Lower lobe of right lung (tissue), 2 donors: Measurements from ENCODE around the gene MTCP1. TPM values are rescaled to one million over a fixed set of nuclear protein-coding genes. Genes with fewer than 3 reads are reported as not detected.
A peak's percentile ranks its signal among the peaks of the same experiment; 100 is the strongest.

Experiments
- ATAC-seq, 2 donors: fragments of 200-7000 bp; cut with Tn5 transposase; one replicate each; pipeline ENCODE4 v1.9.1; 2020 to 2022; ENCODE audit warnings: mild to moderate bottlenecking in 2 of 2, moderate library complexity in 2 of 2
- DNase-seq: peaks from one replicate; pipeline ENCODE4 v3.0.0-alpha.2; 2020
- H3K27ac ChIP-seq: fragments of 200-600 bp; one replicate; pipeline ENCODE4 v1.8.0; 2022
- H3K27me3 ChIP-seq: fragments of 200-600 bp; one replicate; pipeline ENCODE4 v1.8.0; 2022; ENCODE audit warnings: low read depth
- H3K36me3 ChIP-seq: fragments of 200-600 bp; one replicate; pipeline ENCODE4 v1.8.0; 2022; ENCODE audit warnings: mild to moderate bottlenecking
- H3K4me1 ChIP-seq: fragments of 200-600 bp; one replicate; pipeline ENCODE4 v1.8.0; 2022
- H3K4me3 ChIP-seq: fragments of 200-600 bp; one replicate; pipeline ENCODE4 v1.8.0; 2022; ENCODE audit warnings: mild to moderate bottlenecking
- H3K9me3 ChIP-seq: fragments of 200-600 bp; one replicate; pipeline ENCODE4 v1.8.0; 2022
- CTCF ChIP-seq: fragments of 200-600 bp; IDR thresholded peaks from one replicate; pipeline ENCODE4 v1.8.0; 2022; ENCODE audit warnings: antibody characterized with exemption, mild to moderate bottlenecking
- intact Hi-C: fragments of 100-400 bp; cut with DNase I; formaldehyde crosslinking; loops from one replicate; pipeline ENCODE4 v1.11.0; 2022
- total RNA-seq: library from RNA; stranded (reverse); fragmentation: NEBNext Ultra II Directional; extraction: Animal tissue kit (Norgen Biotek cat#: 25700); gene quantifications from one replicate; pipeline ENCODE4 v1.2.1, GENCODE V29; 2021
- donor health status: DM: no; HTN: yes; CAD: no; lungs with severe emphysema.

MTCP1 gene
- total RNA-seq, 1 donor from 2014 or later, result 13.2 TPM

- Histone ChIP-seq H3K27ac (no peak overlapping the region), H3K4me3 (no peak overlapping the region), H3K9me3 (no peaks in the 10 kb centered on the region), H3K4me1 (no peaks in the 10 kb centered on the region), H3K27me3 (no peaks in the 10 kb centered on the region), H3K36me3 (peaks cover 7% of the 10 kb centered on the region)
- no peak for DNase-seq
- intact Hi-C loops, result no loop called here
- no peak for TF ChIP-seq CTCF
- ATAC-seq, result no peak
These were observed 9.2 kb downstream of the MTCP1 start for GRCh38 chrX:155061760-155062159.

- H3K4me3 ChIP-seq, result peak overlapping the region; percentile 28
- no peaks in the 10 kb centered on the region for H3K27me3 ChIP-seq
- H3K4me1 ChIP-seq, result no peaks in the 10 kb centered on the region
- ATAC-seq, result peak; percentile 93 to 95
- no peaks in the 10 kb centered on the region for H3K9me3 ChIP-seq
- H3K27ac ChIP-seq, result peak overlapping the region; percentile 24
- DNase-seq, result peak; percentile 66
- TF ChIP-seq CTCF, result peak; percentile 69
- intact Hi-C loops, result no loop called here
- H3K36me3 ChIP-seq, result peaks cover 16% of the 10 kb centered on the region
These were observed 13.8 kb downstream of the MTCP1 start for GRCh38 chrX:155056877-155057792.

GRCh38 chrX:155056471-155056870 is 14.5 kb downstream of the MTCP1 start:
- no peak for TF ChIP-seq CTCF
- Histone ChIP-seq H3K4me3 (no peak overlapping the region), H3K9me3 (no peaks in the 10 kb centered on the region), H3K4me1 (no peaks in the 10 kb centered on the region), H3K36me3 (peaks cover 22% of the 10 kb centered on the region), H3K27ac (no peak overlapping the region), H3K27me3 (no peaks in the 10 kb centered on the region)
- DNase-seq (no peak), ATAC-seq (no peak)
- intact Hi-C loops, result no loop called here

DNA sequence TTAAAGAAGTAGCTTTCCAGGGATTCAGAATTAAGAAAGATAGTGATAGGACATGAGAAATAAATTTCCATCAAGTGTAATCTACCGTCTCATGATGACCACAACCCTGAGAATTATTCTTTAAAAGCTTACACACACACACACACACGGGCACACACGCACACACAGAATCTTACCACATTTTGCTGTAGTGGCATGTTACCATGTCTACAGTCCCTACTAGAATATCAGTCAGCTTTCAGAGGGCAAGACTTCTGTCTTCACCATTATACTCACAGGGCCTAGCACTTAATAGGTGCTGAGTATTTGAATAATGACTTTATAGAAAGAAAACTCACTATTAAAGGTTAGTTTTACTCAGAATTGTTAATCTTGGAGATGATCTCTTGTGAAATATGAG is 15.4 kb downstream of the MTCP1 start:
- TF ChIP-seq CTCF, result no peak
- intact Hi-C loops, result no loop called here
- no peaks in the 10 kb centered on the region for H3K9me3 ChIP-seq

DNA sequence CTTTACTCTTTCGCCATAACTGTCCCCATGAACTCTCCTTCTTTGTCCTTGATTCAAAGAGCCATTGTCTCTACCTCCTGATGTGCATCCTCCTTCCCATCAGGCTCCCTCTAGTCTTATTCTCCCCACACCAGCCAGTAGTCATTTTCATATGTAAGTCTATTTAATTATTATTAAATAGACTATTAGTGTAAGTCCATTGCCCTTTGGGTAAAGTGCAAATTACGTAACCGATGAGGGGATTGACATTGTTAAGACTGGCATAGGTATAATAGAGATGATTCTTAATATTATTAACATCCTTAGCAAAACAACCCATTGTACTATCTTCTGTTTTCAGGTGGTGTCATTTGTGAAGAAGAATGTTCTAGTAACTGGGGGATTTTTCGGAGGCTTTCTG is 16.7 kb downstream of the MTCP1 start:
- H3K36me3 ChIP-seq, result peaks cover 16% of the 10 kb centered on the region
- H3K4me3 ChIP-seq, result no peak overlapping the region
- DNase-seq, result no peak
- no peak for TF ChIP-seq CTCF
- H3K27ac ChIP-seq, result no peak overlapping the region
- no peaks in the 10 kb centered on the region for H3K27me3 ChIP-seq
- no peaks in the 10 kb centered on the region for H3K9me3 ChIP-seq
- ATAC-seq, result no peak
- no peaks in the 10 kb centered on the region for H3K4me1 ChIP-seq
- intact Hi-C loops, result no loop called here

More for the DNA sequence above, 15.4 kb downstream of the MTCP1 start:
- no peak for ATAC-seq
- H3K4me1 ChIP-seq, result no peaks in the 10 kb centered on the region
- no peak overlapping the region for H3K4me3 ChIP-seq
- H3K36me3 ChIP-seq, result peaks cover 16% of the 10 kb centered on the region
- no peaks in the 10 kb centered on the region for H3K27me3 ChIP-seq
- no peak overlapping the region for H3K27ac ChIP-seq
- no peak for DNase-seq
